Hypothalamus (tissue), 51 donors: ENCODE measurements around the gene GALK1.

Experiments
- DNase-seq, 51 donors: peaks; one replicate each; lab custom pipeline; 2025; lab: John Stamatoyannopoulos, UW

The GALK1 gene

GRCh38 chr17:75730065-75730464 lies 34.9 kb downstream of the GALK1 start:
- DNase-seq = no peak

GRCh38 chr17:75729351-75729750 lies 35.6 kb downstream of the GALK1 start:
- no peak for DNase-seq

GRCh38 chr17:75727391-75727790 lies 37.6 kb downstream of the GALK1 start:
- DNase-seq = no peak

- DNase-seq = no peak
Measured at GRCh38 chr17:75725504-75725903, 39.5 kb downstream of the GALK1 start.

GRCh38 chr17:75724016-75725003 lies 40.7 kb downstream of the GALK1 start:
- no peak for DNase-seq

- DNase-seq = no peak
Measured at GRCh38 chr17:75723171-75723930, 41.6 kb downstream of the GALK1 start.

GRCh38 chr17:75722542-75723095 lies 42.4 kb downstream of the GALK1 start:
- no peak for DNase-seq

- DNase-seq = peak in 1 of 51 donors; percentile 8
Measured at GRCh38 chr17:75722076-75722475, 42.9 kb downstream of the GALK1 start.

- no peak for DNase-seq
Measured at GRCh38 chr17:75721463-75722011, 43.5 kb downstream of the GALK1 start.

GRCh38 chr17:75720656-75721462 lies 44.1 kb downstream of the GALK1 start, which contains the start of gene ITGB4:
ITGB4 (plus strand) TSS chr17:75721459; CDS start chr17:75724704, 3,245 bp downstream.
- DNase-seq = peak in 35 of 51 donors; percentile 14 to 83 (median 51)

GRCh38 chr17:75719732-75720131 lies 45.3 kb downstream of the GALK1 start:
- DNase-seq = no peak

- DNase-seq = no peak
Measured at GRCh38 chr17:75712446-75712845, 52.5 kb downstream of the GALK1 start.
